ENCODE measurements around the gene DGKB. TPM values are rescaled to one million over a fixed set of nuclear protein-coding genes. Genes with fewer than 3 reads are reported as not detected.

The DGKB gene
- total RNA-seq, 1 donor from 2014 or later: 0.72 TPM

GRCh38 chr7:14510268-14510667, 392.3 kb downstream of the DGKB start:
- Mint-ChIP-seq H3K4me1 (no peaks in the 10 kb centered on the region), H3K36me3 (ENCODE audit: low read depth) (peaks cover 9% of the 10 kb centered on the region), H3K9me3 (peaks cover 9% of the 10 kb centered on the region), H3K27ac (ENCODE audit: unreplicated experiment) (no peak overlapping the region), H3K4me3 (no peak overlapping the region), H3K27me3 (ENCODE audit: low read depth) (no peaks in the 10 kb centered on the region)
- no peak for DNase-seq (ENCODE audit: low read depth, low spot score)
- TF ChIP-seq CTCF (conservative IDR thresholded peaks at IDR 0.05): no peak

GRCh38 chr7:14507617-14508016, 394.9 kb downstream of the DGKB start:
- H3K27me3 Mint-ChIP-seq (ENCODE audit: low read depth): no peaks in the 10 kb centered on the region
- no peak for DNase-seq (ENCODE audit: low read depth, low spot score)

GRCh38 chr7:14505906-14506305, 396.6 kb downstream of the DGKB start:
- DNase-seq (ENCODE audit: low read depth, low spot score): no peak
- no peak overlapping the region for H3K27ac Mint-ChIP-seq (ENCODE audit: unreplicated experiment)
- H3K4me3 Mint-ChIP-seq: no peak overlapping the region
- H3K27me3 Mint-ChIP-seq (ENCODE audit: low read depth): no peaks in the 10 kb centered on the region
- peaks cover 17% of the 10 kb centered on the region for H3K4me1 Mint-ChIP-seq
- H3K36me3 Mint-ChIP-seq (ENCODE audit: low read depth): peaks cover 17% of the 10 kb centered on the region
- TF ChIP-seq CTCF (conservative IDR thresholded peaks at IDR 0.05): no peak
- H3K9me3 Mint-ChIP-seq: peaks cover 16% of the 10 kb centered on the region

More at GRCh38 chr7:14507617-14508016, 394.9 kb downstream of the DGKB start:
- peaks cover 16% of the 10 kb centered on the region for H3K4me1 Mint-ChIP-seq
- H3K27ac Mint-ChIP-seq (ENCODE audit: unreplicated experiment): no peak overlapping the region
- no peak for TF ChIP-seq CTCF (conservative IDR thresholded peaks at IDR 0.05)
- peaks cover 13% of the 10 kb centered on the region for H3K36me3 Mint-ChIP-seq (ENCODE audit: low read depth)
- no peak overlapping the region for H3K4me3 Mint-ChIP-seq
- H3K9me3 Mint-ChIP-seq: peaks cover 9% of the 10 kb centered on the region

- TF ChIP-seq CTCF (conservative IDR thresholded peaks at IDR 0.05): no peak
- H3K9me3 Mint-ChIP-seq: peaks cover 10% of the 10 kb centered on the region
- H3K27ac Mint-ChIP-seq (ENCODE audit: unreplicated experiment): no peak overlapping the region
- H3K36me3 Mint-ChIP-seq (ENCODE audit: low read depth): peaks cover 10% of the 10 kb centered on the region
- DNase-seq (ENCODE audit: low read depth, low spot score): no peak
- peaks cover 17% of the 10 kb centered on the region for H3K4me1 Mint-ChIP-seq
- H3K4me3 Mint-ChIP-seq: no peak overlapping the region
- H3K27me3 Mint-ChIP-seq (ENCODE audit: low read depth): no peaks in the 10 kb centered on the region
These were observed 398.4 kb downstream of the DGKB start for GRCh38 chr7:14504134-14504533.

GRCh38 chr7:14503623-14504022, 398.9 kb downstream of the DGKB start:
- H3K27me3 Mint-ChIP-seq (ENCODE audit: low read depth): no peaks in the 10 kb centered on the region
- H3K9me3 Mint-ChIP-seq: peaks cover 10% of the 10 kb centered on the region
- no peak overlapping the region for H3K4me3 Mint-ChIP-seq
- no peak for DNase-seq (ENCODE audit: low read depth, low spot score)
- no peak for TF ChIP-seq CTCF (conservative IDR thresholded peaks at IDR 0.05)
- H3K27ac Mint-ChIP-seq (ENCODE audit: unreplicated experiment): no peak overlapping the region
- H3K4me1 Mint-ChIP-seq: peaks cover 17% of the 10 kb centered on the region
- peaks cover 10% of the 10 kb centered on the region for H3K36me3 Mint-ChIP-seq (ENCODE audit: low read depth)

- Mint-ChIP-seq H3K4me1 (peaks cover 17% of the 10 kb centered on the region), H3K27me3 (ENCODE audit: low read depth) (no peaks in the 10 kb centered on the region), H3K4me3 (no peak overlapping the region), H3K36me3 (ENCODE audit: low read depth) (peaks cover 10% of the 10 kb centered on the region), H3K9me3 (peaks cover 12% of the 10 kb centered on the region), H3K27ac (ENCODE audit: unreplicated experiment) (no peak overlapping the region)
- no peak for DNase-seq (ENCODE audit: low read depth, low spot score)
- no peak for TF ChIP-seq CTCF (conservative IDR thresholded peaks at IDR 0.05)
These were observed 401.1 kb downstream of the DGKB start for GRCh38 chr7:14501436-14501835.

All from neural crest cell (in vitro differentiated cells).